K562 (cell line): Measurements from ENCODE around the gene PIK3R1. TPM values are rescaled to one million over a fixed set of nuclear protein-coding genes. Genes with fewer than 3 reads are reported as not detected.

Source experiments
- ATAC-seq: fragments of 200-7000 bp; cut with Tn5 transposase; 3 replicates; pipeline ENCODE4 v1.9.1; 2020; ENCODE audit warnings: moderate library complexity
- BruUV-seq: library from RNA; stranded (reverse); fragments of 400-500 nt; replicated peaks from 2 replicates; lab custom pipeline; 2021; lab: Mats Ljungman, UMichigan
- CTCF ChIA-PET: fragments of 300-600 bp; formaldehyde crosslinking; extraction: SDS; loops from one replicate; lab custom pipeline; 2021; ENCODE audit warnings: low intra/inter-chr PET ratio; lab: Yijun Ruan, JAX
- POLR2A ChIA-PET: fragments of 300-600, 350-650 bp; sonication (Branson Sonifier 250); formaldehyde crosslinking; extraction: SDS; loops from one replicate; lab custom pipeline; 2021; ENCODE audit warnings: antibody characterized with exemption, inconsistent platforms; lab: Yijun Ruan, JAX
- DNase-seq, 4 experiments: peaks; one replicate each; pipeline versions ENCODE4 v3.0.0 to v3.0.0-alpha.2; 2011 to 2018; ENCODE audit warnings: low spot score in 3 of 4, mixed read lengths in 3 of 4; ENCODE audit errors: extremely low read depth in 1 of 4
- FAIRE-seq: peaks from 2 replicates; lab custom pipeline; 2011; peaks lifted over from hg19 to GRCh38; lab: Jason Lieb, UNC
- H2AFZ ChIP-seq: 2 replicates; pipeline ENCODE4 v1.6.0; 2011; ENCODE audit warnings: low read depth, low read length, control low read depth, inconsistent platforms
- H3K27ac ChIP-seq: fragments of 200-600 bp; 3 replicates; pipeline ENCODE4 v1.8.0; 2011; ENCODE audit warnings: low read depth, mild to moderate bottlenecking, control low read depth, inconsistent platforms, low read length, moderate library complexity, mixed read lengths; ENCODE audit errors: extremely low read depth
- H3K27me3 ChIP-seq, 2 experiments: fragments of 300-600 bp in 1 of 2; 2 replicates in 1 of 2; 3 replicates in 1 of 2; pipeline versions ENCODE4 v1.6.0 to v1.8.0; 2011; ENCODE audit warnings: inconsistent platforms in 2 of 2, low read length in 2 of 2, mild to moderate bottlenecking in 1 of 2, mixed read lengths in 1 of 2, moderate library complexity in 1 of 2; ENCODE audit not compliant: control insufficient read depth in 2 of 2, insufficient read depth in 2 of 2
- H3K36me3 ChIP-seq: fragments of 300-600 bp; 3 replicates; pipeline ENCODE4 v1.8.0; 2011; ENCODE audit warnings: mild to moderate bottlenecking, low read length, inconsistent platforms; ENCODE audit not compliant: control insufficient read depth, insufficient read depth
- H3K4me1 ChIP-seq, 2 experiments: fragments of 200-600 bp in 1 of 2; replicated peaks in 1 of 2; 2 replicates in 1 of 2; 3 replicates in 1 of 2; pipeline versions ENCODE4 v1.5.1 to v1.8.0; 2011; ENCODE audit warnings: inconsistent platforms in 2 of 2, low read length in 2 of 2, mild to moderate bottlenecking in 1 of 2, mixed read lengths in 1 of 2, moderate library complexity in 1 of 2; ENCODE audit not compliant: control insufficient read depth in 2 of 2, insufficient read depth in 2 of 2
- H3K4me2 ChIP-seq: 2 replicates; pipeline ENCODE4 v1.6.1; 2011; ENCODE audit warnings: low read length, control low read depth, inconsistent platforms, mixed read lengths; ENCODE audit not compliant: insufficient read depth
- H3K4me3 ChIP-seq: fragments of 200-600 bp; sonication (generic), shearing (Covaris generic); 2 replicates; pipeline ENCODE4 v1.5.1; 2016; ENCODE audit warnings: control low read depth, inconsistent platforms
- H3K79me2 ChIP-seq: fragments of 200-600 bp; 3 replicates; pipeline ENCODE4 v1.8.0; 2011; ENCODE audit warnings: low read length, inconsistent platforms; ENCODE audit not compliant: control insufficient read depth, insufficient read depth
- H3K9ac ChIP-seq, 2 experiments: 2 replicates each; pipeline versions ENCODE4 v1.6.0 to v1.6.1; 2011; ENCODE audit warnings: low read depth in 2 of 2, low read length in 2 of 2, control low read depth in 1 of 2, inconsistent platforms in 1 of 2, mild to moderate bottlenecking in 1 of 2, mixed read lengths in 1 of 2; ENCODE audit not compliant: insufficient read depth in 1 of 2
- H3K9me1 ChIP-seq: one replicate; pipeline ENCODE4 v1.6.0; 2011; ENCODE audit warnings: inconsistent platforms, mild to moderate bottlenecking, low read length, moderate library complexity; ENCODE audit not compliant: control insufficient read depth, insufficient read depth
- H3K9me3 ChIP-seq: replicated peaks from 2 replicates; pipeline ENCODE4 v1.5.1; 2011; ENCODE audit warnings: low read depth, low read length, inconsistent platforms; ENCODE audit not compliant: control insufficient read depth, insufficient read depth
- H4K20me1 ChIP-seq: replicated peaks from 2 replicates; pipeline ENCODE4 v1.6.1; 2011; ENCODE audit warnings: low read length, inconsistent platforms, mixed read lengths; ENCODE audit not compliant: control insufficient read depth, insufficient read depth
- ATF6 ChIP-seq: sonication (generic); formaldehyde crosslinking; IDR thresholded peaks from 2 replicates; pipeline ENCODE4 v1.4.0; 2020; ENCODE audit warnings: mild to moderate bottlenecking, missing genetic modification reagents
- GABPB1 ChIP-seq: sonication (generic); formaldehyde crosslinking; IDR thresholded peaks from 2 replicates; pipeline ENCODE4 v1.8.0; 2022; ENCODE audit warnings: mild to moderate bottlenecking, missing genetic modification reagents
- MYC ChIP-seq, 2 experiments: fragments of 250-450 bp in 1 of 2; sonication (Bioruptor Pico) in 1 of 2; IDR thresholded peaks; 2 replicates each; pipeline versions ENCODE4 v1.5.1 to v1.6.1; 2012 to 2021; ENCODE audit warnings: low read depth in 2 of 2, borderline replicate concordance in 1 of 2, improper control_type of control experiment in 1 of 2, low read length in 1 of 2, mild to moderate bottlenecking in 1 of 2, moderate library complexity in 1 of 2
- NCOA1 ChIP-seq: fragments of 450-650 bp; IDR thresholded peaks from 2 replicates; pipeline ENCODE4 v1.6.1; 2016; ENCODE audit warnings: low read depth
- NCOA6 ChIP-seq: fragments of 450-650 bp; IDR thresholded peaks from 2 replicates; pipeline ENCODE4 v1.6.1; 2017; ENCODE audit warnings: mild to moderate bottlenecking
- POLR2B ChIP-seq: fragments of 450-650 bp; IDR thresholded peaks from 2 replicates; pipeline ENCODE4 v1.6.1; 2018; ENCODE audit warnings: low read depth; ENCODE audit not compliant: partially characterized antibody
- PTBP1 ChIP-seq: fragments of 200-400 bp; formaldehyde crosslinking; IDR thresholded peaks from 2 replicates; pipeline ENCODE4 v1.6.1; 2017; ENCODE audit warnings: low read depth, low read length
- XRCC5 ChIP-seq: fragments of 200-400 bp; formaldehyde crosslinking; IDR thresholded peaks from 2 replicates; pipeline ENCODE4 v1.6.1; 2017; ENCODE audit warnings: low read depth, mild to moderate bottlenecking, low read length
- ZBTB26 ChIP-seq: fragments of 450-650 bp; formaldehyde crosslinking; IDR thresholded peaks from 2 replicates; pipeline ENCODE4 v1.4.0; 2022; ENCODE audit warnings: missing genetic modification characterization
- ZNF217 ChIP-seq: sonication (generic); formaldehyde crosslinking; IDR thresholded peaks from 2 replicates; pipeline ENCODE4 v1.8.0; 2022; ENCODE audit warnings: mild to moderate bottlenecking, missing genetic modification reagents
- ZNF316 ChIP-seq: fragments of 450-650 bp; IDR thresholded peaks from 2 replicates; pipeline ENCODE4 v1.6.1; 2016
- WGBS: fragments of 100-300 bp; shearing (Covaris generic); methylation state at CpG from one replicate; pipeline ENCODE4 v1.1.6; 2016; ENCODE audit warnings: low coverage, mixed read lengths; ENCODE audit not compliant: insufficient coverage; ENCODE audit errors: missing lambda C conversion rate; 5-methylcytosine and 5-hydroxymethylcytosine counted together
- in situ Hi-C: fragments of 300-500 bp; cut with MboI; formaldehyde crosslinking; loops from 4 replicates; pipeline ENCODE4 v1.15.0; 2018; ENCODE audit warnings: inconsistent platforms, mixed read lengths
- intact Hi-C: fragments of 100-400 bp; cut with micrococcal nuclease; formaldehyde crosslinking; loops from 2 replicates; pipeline ENCODE4 v1.14.2; 2022
- polyA plus RNA-seq, 8 experiments: library from polyadenylated mRNA; depleted of rRNA in 4 of 8; stranded (reverse) in 5 of 8; unstranded in 3 of 8; fragments of >200 nt; fragmentation: Nextera tagmentation in 2 of 8; fragmentation: Illumina TruSeq in 1 of 8; extraction: Ambion mirVana in 2 of 8; extraction: Trizol in 1 of 8; gene quantifications; 2 replicates each; pipeline versions ENCODE4 v1.2.1 to v1.2.3, GENCODE V29; 2011 to 2014; ENCODE audit warnings: inconsistent platforms in 1 of 8, missing spikeins in 1 of 8
- total RNA-seq, 7 experiments: library from RNA; depleted of rRNA in 6 of 7; stranded (reverse); fragments of >200 nt in 6 of 7; fragmentation: Illumina TruSeq in 2 of 7; extraction: Trizol in 2 of 7; gene quantifications; 2 replicates each; pipeline versions ENCODE4 v1.2.1 to v1.2.3, GENCODE V29; 2011 to 2021; ENCODE audit warnings: low replicate concordance in 1 of 7

The PIK3R1 gene
- total and polyA plus RNA-seq, 9 of the 15 experiments (the other 6 are each of a cell fraction or from before 2014, with no cell fraction given), result 1.1 to 9.7 (median 4.8) TPM

- ATAC-seq, result no peak
- H4K20me1 ChIP-seq, result no peaks in the 10 kb centered on the region
- no peaks in the 10 kb centered on the region for H3K79me2 ChIP-seq
- H3K4me2 ChIP-seq, result no peak overlapping the region
- no peak for DNase-seq
- no peaks in the 10 kb centered on the region for H3K27me3 ChIP-seq
- no TSS peak for BruUV-seq
- intact Hi-C loops, result no loop called here
- FAIRE-seq, result no peak
- no peaks in the 10 kb centered on the region for H3K4me1 ChIP-seq
- H3K9me1 ChIP-seq, result no peaks in the 10 kb centered on the region
- no peaks in the 10 kb centered on the region for H3K36me3 ChIP-seq
- ChIA-PET POLR2A (no interaction called here), CTCF (no interaction called here)
- in situ Hi-C loops, result no loop called here
- no peak overlapping the region for H3K9ac ChIP-seq
- no peaks in the 10 kb centered on the region for H3K9me3 ChIP-seq
- 14% methylated on average over 2 of the region's 2 CpGs for WGBS
- H2AFZ ChIP-seq, result no peak overlapping the region
- H3K4me3 ChIP-seq, result no peak overlapping the region
- H3K27ac ChIP-seq, result no peak overlapping the region
- TF ChIP-seq POLR2B (no peak), ZNF316 (peak; percentile 50)
These were observed 33.3 kb downstream of the PIK3R1 start for GRCh38 chr5:68248896-68249295.

- ChIA-PET POLR2A (no interaction called here), CTCF (no interaction called here)
- intact Hi-C loops (no loop called here), in situ Hi-C loops (no loop called here)
- H3K36me3 ChIP-seq, result no peaks in the 10 kb centered on the region
- no peak for ATAC-seq
- H3K9ac ChIP-seq, result no peak overlapping the region
- WGBS, result 27% methylated on average over 2 of the region's 2 CpGs
- H3K27me3 ChIP-seq, result no peaks in the 10 kb centered on the region
- H3K4me3 ChIP-seq, result no peak overlapping the region
- DNase-seq, result no peak
- BruUV-seq, result no TSS peak
- H2AFZ ChIP-seq, result no peak overlapping the region
- H3K79me2 ChIP-seq, result no peaks in the 10 kb centered on the region
- H3K9me3 ChIP-seq, result no peaks in the 10 kb centered on the region
- FAIRE-seq, result no peak
- no peaks in the 10 kb centered on the region for H3K4me1 ChIP-seq
- no peak overlapping the region for H3K27ac ChIP-seq
- no peaks in the 10 kb centered on the region for H3K9me1 ChIP-seq
- TF ChIP-seq ZNF217, result no peak
- no peak for TF ChIP-seq MYC (IDR thresholded peaks at IDR 0.05; ENCODE audit: low read depth, low read length)
- no peak for TF ChIP-seq MYC (CRISPR knock-in tag; IDR thresholded peaks at IDR 0.05; ENCODE audit: borderline replicate concordance, low read depth)
- no peak for TF ChIP-seq NCOA1
- no peak for TF ChIP-seq ATF6 (CRISPR knock-in tag)
- no peak for TF ChIP-seq XRCC5
- no peak for TF ChIP-seq PTBP1
- TF ChIP-seq GABPB1 (CRISPR knock-in tag), result no peak
- no peak for TF ChIP-seq NCOA6
- no peak for TF ChIP-seq ZBTB26 (CRISPR knock-in tag)
- H3K4me2 ChIP-seq, result no peak overlapping the region
- no peaks in the 10 kb centered on the region for H4K20me1 ChIP-seq
These were observed 34.0 kb downstream of the PIK3R1 start for GRCh38 chr5:68249520-68249919.
